ENCODE data around the gene MACROD2.

MACROD2 gene

GRCh38 chr20:14838663-14839628 lies 843.6 kb downstream of the MACROD2 start:
- DNase-seq, result peak in 1 of 2 experiments; percentile 14

GRCh38 chr20:14845199-14846160 lies 850.2 kb downstream of the MACROD2 start:
- DNase-seq, result no peak

- DNase-seq, result no peak
Observed at GRCh38 chr20:14848806-14849205, 853.5 kb downstream of the MACROD2 start.

DNA sequence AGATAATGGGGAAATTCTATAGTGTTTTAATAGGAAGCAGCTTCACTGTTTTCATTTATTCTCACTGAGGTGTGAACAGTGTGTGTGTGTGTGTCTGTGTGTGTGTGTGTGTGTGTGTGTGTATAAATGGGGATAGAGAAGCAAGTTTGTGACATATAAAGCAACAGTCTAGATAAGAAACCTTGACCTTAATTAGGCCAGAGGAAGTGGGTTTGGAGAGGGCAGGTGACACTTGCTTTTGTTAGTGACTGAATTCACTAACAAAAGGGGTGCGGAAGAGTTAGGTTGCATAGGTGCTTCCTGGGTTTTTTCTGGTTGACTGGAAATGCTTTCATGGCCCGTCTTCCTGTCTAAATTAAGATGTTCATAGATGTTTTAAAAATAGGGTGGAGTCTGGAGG lies 857.8 kb downstream of the MACROD2 start:
- no peak for DNase-seq

DNA sequence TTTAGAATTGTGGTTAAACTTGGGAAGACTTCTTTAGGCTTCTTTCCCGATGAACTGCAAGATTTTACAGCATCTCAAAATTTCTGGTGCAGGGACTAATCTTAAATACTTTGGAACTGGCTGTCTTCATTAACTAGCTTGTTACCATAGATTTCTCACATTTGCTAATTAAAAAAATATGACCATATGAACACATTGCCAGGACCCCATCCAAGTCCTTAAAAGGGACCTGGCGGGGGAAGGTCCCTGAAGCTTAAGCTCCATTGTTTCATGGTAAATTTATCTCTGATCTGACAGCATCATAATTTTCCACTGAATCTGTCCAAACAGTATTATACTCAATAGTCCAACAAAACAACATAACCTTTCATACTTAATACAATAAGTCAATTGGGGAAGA lies 859.9 kb downstream of the MACROD2 start:
- DNase-seq, result no peak

GRCh38 chr20:14859627-14860026 lies 864.3 kb downstream of the MACROD2 start:
- no peak for DNase-seq

DNA sequence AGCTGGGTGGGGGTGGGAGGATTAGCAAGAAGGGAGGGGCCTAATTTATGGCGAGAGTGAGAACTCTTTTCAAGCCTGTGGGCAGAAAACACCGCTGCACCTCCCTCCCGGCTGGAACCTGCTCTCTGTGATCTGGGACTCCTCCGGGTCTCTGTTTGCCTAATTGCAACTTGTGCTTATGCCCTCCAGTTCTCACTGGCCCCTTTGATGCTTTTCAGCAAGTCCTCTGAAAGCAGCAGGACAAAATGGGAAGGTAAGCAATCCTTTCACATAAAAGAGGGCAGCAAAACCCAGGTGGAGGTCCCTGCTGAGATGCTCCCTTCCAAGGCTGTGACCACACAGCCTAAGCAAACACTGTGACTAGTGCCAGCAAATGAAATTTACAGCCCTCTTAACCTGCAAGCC lies 865.1 kb downstream of the MACROD2 start:
- peak; percentile 78 to 79 for DNase-seq

GRCh38 chr20:14861028-14861699 lies 865.8 kb downstream of the MACROD2 start:
- no peak for DNase-seq

- no peak for DNase-seq
Observed at GRCh38 chr20:14865169-14865568, 869.9 kb downstream of the MACROD2 start.

DNA sequence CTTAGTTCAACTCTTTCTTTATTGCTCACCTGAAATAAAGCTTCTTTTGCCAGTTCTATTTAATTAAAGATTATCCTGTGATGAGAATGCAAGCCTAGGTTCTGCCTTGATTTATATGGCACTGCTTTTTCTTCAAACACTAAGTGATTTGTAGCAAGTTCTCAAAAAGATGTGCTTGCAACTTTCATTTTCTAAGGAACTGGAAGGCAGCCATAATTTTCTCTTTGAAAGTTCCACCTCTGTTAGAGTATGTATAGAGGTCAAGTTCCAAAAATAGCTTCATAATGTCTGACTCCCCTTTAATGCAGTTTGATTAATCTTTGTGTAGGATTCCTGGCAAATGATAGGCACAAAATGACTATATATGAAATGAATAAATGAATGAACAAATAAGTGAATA lies 870.4 kb downstream of the MACROD2 start:
- no peak for DNase-seq

DNA sequence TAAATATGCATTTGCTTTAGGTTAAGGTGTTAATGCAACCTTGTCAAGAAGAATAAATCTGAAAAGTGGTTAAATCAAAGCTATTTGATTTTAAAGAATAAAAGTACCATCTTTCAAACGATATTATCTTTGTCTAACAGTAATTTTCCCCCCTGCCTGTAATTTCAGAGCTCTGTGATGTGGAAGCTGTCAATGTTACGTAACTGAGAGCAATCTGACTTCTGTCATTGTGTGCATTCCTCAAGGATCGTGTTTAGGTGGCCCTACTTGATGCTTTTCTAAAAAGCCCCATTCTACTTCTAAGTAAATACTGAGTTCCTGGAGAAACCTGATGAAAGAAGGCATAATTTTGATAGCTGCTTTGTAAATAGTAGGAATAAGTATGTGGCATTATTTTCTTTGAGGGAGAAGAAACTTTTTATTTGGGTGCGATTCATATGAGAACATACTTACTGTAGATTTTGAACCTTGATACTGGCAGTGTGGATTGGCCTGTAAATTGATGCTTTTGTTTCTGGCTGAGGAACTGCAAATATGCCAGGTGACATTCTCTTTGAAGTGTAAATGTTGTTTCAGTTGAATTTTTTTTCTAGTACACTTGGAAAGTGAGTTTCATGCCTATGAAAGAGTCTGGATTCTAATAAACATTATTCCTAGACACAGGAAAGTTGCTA lies 871.7 kb downstream of the MACROD2 start:
- no peak for DNase-seq

GRCh38 chr20:14877301-14878028 lies 882.1 kb downstream of the MACROD2 start:
- no peak for DNase-seq

DNA sequence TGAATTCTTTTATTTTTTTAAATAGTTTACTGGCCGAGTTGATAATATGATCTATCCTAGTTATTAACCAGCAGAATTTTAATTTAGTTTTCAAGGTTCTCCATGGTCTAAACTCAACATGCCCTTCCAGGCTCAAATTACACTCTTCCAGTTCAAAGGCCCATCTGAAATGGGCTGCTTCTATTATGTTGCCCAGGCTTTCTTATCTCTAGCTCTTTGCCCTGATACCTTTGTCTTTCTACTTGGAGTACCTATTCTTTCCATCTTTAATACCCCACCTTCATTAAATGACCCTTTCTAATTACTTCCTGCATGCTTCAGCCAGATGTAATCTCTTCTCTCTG lies 883.3 kb downstream of the MACROD2 start:
- DNase-seq, result no peak

GRCh38 chr20:14879020-14879697 lies 883.8 kb downstream of the MACROD2 start:
- DNase-seq, result no peak

DNA sequence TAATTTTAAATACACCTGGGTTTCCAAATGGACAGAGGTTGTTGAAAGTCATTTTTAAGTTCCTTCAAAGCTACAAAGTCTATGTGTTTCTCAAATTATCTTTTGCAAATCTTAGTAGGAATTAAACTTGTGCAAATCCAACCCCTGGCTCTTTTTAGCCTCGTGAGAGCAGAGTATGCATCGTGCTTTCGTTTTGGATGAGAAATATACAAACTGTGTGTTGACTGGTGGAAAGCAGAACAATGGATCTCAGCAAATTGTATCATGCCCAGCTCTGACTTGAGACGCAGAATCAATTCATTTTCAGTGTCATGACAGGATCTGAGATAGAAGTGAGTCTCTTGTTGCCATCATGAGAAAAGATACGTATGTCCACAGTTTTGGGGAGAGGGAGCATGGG lies 884.5 kb downstream of the MACROD2 start:
- DNase-seq, result no peak

- DNase-seq, result no peak
Observed at GRCh38 chr20:14881518-14881917, 886.2 kb downstream of the MACROD2 start.

- no peak for DNase-seq
Observed at GRCh38 chr20:14882157-14882556, 886.8 kb downstream of the MACROD2 start.

DNA sequence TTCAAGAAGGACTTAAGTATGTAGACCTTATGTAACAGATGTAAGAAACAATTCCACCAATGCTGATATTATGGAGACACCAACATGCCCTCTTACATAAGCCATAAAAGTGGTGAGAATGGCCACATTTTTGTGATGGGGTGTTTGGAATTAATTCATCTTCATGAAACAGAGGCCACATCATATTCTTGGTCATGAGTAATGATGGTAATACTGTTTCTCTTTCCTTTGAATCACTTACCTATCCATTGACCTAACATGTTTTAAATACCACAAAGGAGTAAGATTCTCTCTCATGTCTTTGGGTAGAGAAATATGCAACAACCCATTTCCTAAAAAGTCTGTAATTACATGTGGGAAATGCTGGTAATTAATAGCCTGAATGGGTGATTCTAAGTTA lies 887.5 kb downstream of the MACROD2 start:
- DNase-seq, result no peak

GRCh38 chr20:14883324-14883723 lies 888.0 kb downstream of the MACROD2 start:
- DNase-seq, result no peak

DNA sequence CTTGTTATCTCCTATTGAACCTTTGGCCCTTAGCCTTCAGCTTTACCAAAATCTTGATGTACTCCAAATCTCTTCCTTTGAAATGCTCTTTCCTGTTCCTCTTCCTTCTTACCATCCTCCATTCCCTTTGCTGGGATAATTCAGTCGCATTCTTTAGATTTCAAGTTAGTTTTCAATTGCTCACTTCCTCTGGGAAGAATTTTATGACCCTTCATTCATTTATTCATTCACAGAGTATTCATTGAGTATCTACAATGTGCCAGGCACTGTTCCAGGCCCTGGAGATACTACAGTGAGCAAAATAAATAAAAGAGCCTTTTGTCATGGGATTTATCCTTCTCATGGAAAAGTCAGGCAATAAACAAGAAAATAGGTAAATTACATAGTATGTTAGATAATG lies 890.3 kb downstream of the MACROD2 start:
- no peak for DNase-seq

DNA sequence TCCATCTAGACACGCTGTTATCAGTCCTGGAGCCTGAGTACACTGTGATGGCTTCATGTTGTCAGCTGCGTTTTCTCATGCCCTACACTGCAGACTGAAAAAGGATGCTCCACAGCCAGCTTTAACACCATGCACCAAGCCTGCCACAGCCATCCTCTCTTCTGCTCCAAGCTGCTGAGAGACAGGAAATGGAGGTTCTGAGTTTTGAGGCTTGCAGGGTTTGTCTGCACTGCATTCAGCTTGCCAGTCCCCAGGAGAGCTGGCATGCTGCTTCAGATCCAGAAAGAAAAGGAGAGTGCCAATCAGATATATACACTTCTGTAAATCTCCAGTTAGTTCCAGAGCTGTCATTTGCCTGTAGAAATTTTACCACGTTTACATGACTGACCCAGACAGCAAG lies 892.8 kb downstream of the MACROD2 start:
- no peak for DNase-seq
